ENCODE measurements around the gene CYTH3. TPM values are rescaled to one million over a fixed set of nuclear protein-coding genes. Genes with fewer than 3 reads are reported as not detected.

Gene CYTH3
- total and polyA plus RNA-seq, 2 of the 13 experiments (the other 11 are each of a cell fraction or from before 2014, with no cell fraction given) = 3.1 to 3.8 TPM

- ATAC-seq (no peak), FAIRE-seq (no peak), DNase-seq (ENCODE audit: low spot score) (no peak)
- BruUV-seq (replicated peaks) = no TSS peak
- Histone ChIP-seq H3K27ac (ENCODE audit: extremely low read length, insufficient read depth, low read length) (no peak overlapping the region), H3K9ac (ENCODE audit: insufficient read depth, low read depth, low read length) (no peak overlapping the region), H3K4me1 (ENCODE audit: insufficient read depth, low read length) (peaks cover 31% of the 10 kb centered on the region), H3K4me3 (replicated peaks in 1 of 3; ENCODE audit: insufficient read depth in 1 of 3, low read depth in 2 of 3, low read length in 3 of 3) (no peak overlapping the region), H3K27me3 (ENCODE audit: control insufficient read depth in 1 of 2, insufficient read depth in 2 of 2, low read length in 2 of 2) (peaks cover 0 to 17% of the 10 kb centered on the region in 2 experiments; a peak in 2 of 5 replicates), H3K9me3 (ENCODE audit: low read length) (no peaks in the 10 kb centered on the region), H3K79me2 (ENCODE audit: insufficient read depth, low read length) (no peaks in the 10 kb centered on the region), H2AFZ (ENCODE audit: low read length) (no peak overlapping the region), H3K4me2 (ENCODE audit: low read depth, low read length) (no peak overlapping the region), H4K20me1 (ENCODE audit: insufficient read depth, low read length) (no peaks in the 10 kb centered on the region), H3K36me3 (replicated peaks in 1 of 2; ENCODE audit: control insufficient read depth in 1 of 2, insufficient read depth in 2 of 2, low read length in 2 of 2) (no peaks in the 10 kb centered on the region)
- ChIA-PET POLR2A (interaction anchor here (0.6 kb wide), 1 partner anchor 171 kb away, joined by 3 read pairs; the partner anchor contains the start of gene DAGLB), CTCF (ENCODE audit: low intra/inter-chr PET ratio, low total read pairs) (no interaction called here)
- 83% methylated on average over 7 of the region's 9 CpGs for WGBS (ENCODE audit: low lambda C conversion rate)
- in situ Hi-C loops (cut with HindIII; ENCODE audit: extremely low pct_ligation_motif_present, low pct_unique_long_range_greater_than_20kb) = no loop called here
- intact Hi-C loops (cut with micrococcal nuclease; ENCODE audit: unreplicated experiment) = no loop called here
- TF ChIP-seq ZNF441 (CRISPR knock-in tag; IDR thresholded peaks at IDR 0.05; ENCODE audit: borderline replicate concordance) (no peak), FOXP4 (CRISPR knock-in tag; IDR thresholded peaks at IDR 0.05) (no peak), MXD4 (CRISPR knock-in tag; IDR thresholded peaks at IDR 0.05) (no peak), ZNF691 (CRISPR knock-in tag; IDR thresholded peaks at IDR 0.05; ENCODE audit: borderline replicate concordance, low read depth) (no peak), CHD2 (IDR thresholded peaks at IDR 0.05; ENCODE audit: low read depth, low read length) (no peak), GMEB1 (CRISPR knock-in tag; IDR thresholded peaks at IDR 0.05; ENCODE audit: borderline replicate concordance) (no peak), ZNF543 (CRISPR knock-in tag; IDR thresholded peaks at IDR 0.05) (no peak), MAX (IDR thresholded peaks at IDR 0.05) (no peak), ZNF251 (CRISPR knock-in tag; IDR thresholded peaks at IDR 0.05) (no peak), GABPB1 (CRISPR knock-in tag; IDR thresholded peaks at IDR 0.05) (no peak), XBP1 (CRISPR knock-in tag; IDR thresholded peaks at IDR 0.05) (no peak), JDP2 (CRISPR knock-in tag; IDR thresholded peaks at IDR 0.05; ENCODE audit: borderline replicate concordance) (no peak), ZNF746 (CRISPR knock-in tag; IDR thresholded peaks at IDR 0.05) (no peak), CHD4 (IDR thresholded peaks at IDR 0.05; ENCODE audit: borderline replicate concordance, low read length) (no peak), ATF5 (CRISPR knock-in tag; IDR thresholded peaks at IDR 0.05; ENCODE audit: low read depth) (no peak), BRD4 (CRISPR knock-in tag; IDR thresholded peaks at IDR 0.05) (no peak), PAWR (CRISPR knock-in tag; IDR thresholded peaks at IDR 0.05; ENCODE audit: borderline replicate concordance) (no peak), ZNF362 (CRISPR knock-in tag; IDR thresholded peaks at IDR 0.05; ENCODE audit: borderline replicate concordance) (no peak), KLF16 (CRISPR knock-in tag; IDR thresholded peaks at IDR 0.05) (no peak)
Observed at GRCh38 chr7:6276911-6277408, 4.5 kb upstream of the CYTH3 start.
